Keratinocyte (primary cell): ENCODE measurements around the gene ELOF1. TPM values are rescaled to one million over a fixed set of nuclear protein-coding genes. Genes with fewer than 3 reads are reported as not detected.

Source experiments
- DNase-seq: peaks from one replicate; pipeline ENCODE4 v3.0.0-alpha.2; 2011; ENCODE audit warnings: low read depth, missing footprints, low spot score
- FAIRE-seq: peaks from 2 replicates; lab custom pipeline; 2011; peaks lifted over from hg19 to GRCh38; lab: Jason Lieb, UNC
- H2AFZ ChIP-seq: 2 replicates; pipeline ENCODE4 v1.6.0; 2012; ENCODE audit warnings: low read length, control low read depth, inconsistent platforms; ENCODE audit not compliant: control insufficient read depth
- H3K27ac ChIP-seq: 2 replicates; pipeline ENCODE4 v1.5.1; 2011; ENCODE audit warnings: low read length; ENCODE audit not compliant: control insufficient read depth, insufficient read depth
- H3K27me3 ChIP-seq: 3 replicates; pipeline ENCODE4 v1.6.0; 2011; ENCODE audit warnings: low read length; ENCODE audit not compliant: control insufficient read depth, insufficient read depth; ENCODE audit errors: extremely low read depth
- H3K36me3 ChIP-seq, 2 experiments: 2 replicates in 1 of 2; 3 replicates in 1 of 2; pipeline ENCODE4 v1.5.1; 2011; ENCODE audit warnings: low read length in 2 of 2, mild to moderate bottlenecking in 1 of 2; ENCODE audit not compliant: control insufficient read depth in 2 of 2, insufficient read depth in 2 of 2; ENCODE audit errors: extremely low read depth in 1 of 2
- H3K4me1 ChIP-seq: 3 replicates; pipeline ENCODE4 v1.5.1; 2011; ENCODE audit warnings: low read length; ENCODE audit not compliant: control insufficient read depth, insufficient read depth; ENCODE audit errors: extremely low read depth
- H3K4me2 ChIP-seq: 3 replicates; pipeline ENCODE4 v1.6.0; 2011; ENCODE audit warnings: low read depth, low read length; ENCODE audit not compliant: control insufficient read depth, insufficient read depth; ENCODE audit errors: extremely low read depth
- H3K4me3 ChIP-seq, 3 experiments: fragments of 200-600 bp in 1 of 3; sonication (generic) in 1 of 3; 2 replicates in 2 of 3; 3 replicates in 1 of 3; pipeline ENCODE4 v1.5.1; 2011 to 2016; ENCODE audit warnings: low read length in 3 of 3, mild to moderate bottlenecking in 3 of 3, control low read depth in 2 of 3, inconsistent platforms in 1 of 3, low read depth in 1 of 3, mixed read lengths in 1 of 3, mixed run types in 1 of 3, moderate library complexity in 1 of 3; ENCODE audit not compliant: control insufficient read depth in 2 of 3, insufficient read depth in 2 of 3; ENCODE audit errors: extremely low read depth in 1 of 3
- H3K79me2 ChIP-seq: 2 replicates; pipeline ENCODE4 v1.6.0; 2012; ENCODE audit warnings: low read length; ENCODE audit not compliant: control insufficient read depth, insufficient read depth
- H3K9ac ChIP-seq: 3 replicates; pipeline ENCODE4 v1.6.0; 2011; ENCODE audit warnings: low read length; ENCODE audit not compliant: control insufficient read depth, insufficient read depth; ENCODE audit errors: extremely low read depth
- H3K9me1 ChIP-seq: 3 replicates; pipeline ENCODE4 v1.6.0; 2011; ENCODE audit warnings: low read length; ENCODE audit not compliant: control insufficient read depth, insufficient read depth; ENCODE audit errors: extremely low read depth
- H3K9me3 ChIP-seq: 2 replicates; pipeline ENCODE4 v1.5.1; 2012; ENCODE audit warnings: low read depth, low read length; ENCODE audit not compliant: control insufficient read depth
- H4K20me1 ChIP-seq: 3 replicates; pipeline ENCODE4 v1.6.0; 2011; ENCODE audit warnings: low read length; ENCODE audit not compliant: control insufficient read depth, insufficient read depth; ENCODE audit errors: extremely low read depth
- CTCF ChIP-seq, 3 experiments: IDR thresholded peaks in 1 of 3; conservative IDR thresholded peaks in 1 of 3; optimal IDR thresholded peaks in 1 of 3; 2 replicates in 2 of 3; 3 replicates in 1 of 3; pipeline versions ENCODE3 to v1.5.1; 2011; ENCODE audit warnings: low read length in 3 of 3, mild to moderate bottlenecking in 3 of 3, moderate library complexity in 2 of 3, control low read depth in 1 of 3, inconsistent platforms in 1 of 3; ENCODE audit not compliant: insufficient read depth in 2 of 3; ENCODE audit errors: extremely low read depth in 1 of 3
- EZH2 ChIP-seq: IDR thresholded peaks from one replicate; pipeline ENCODE4 v1.6.1; 2012; ENCODE audit warnings: inconsistent platforms, mild to moderate bottlenecking, low read length, moderate library complexity
- dilution Hi-C: fragments of 300-500 bp; cut with MboI; formaldehyde crosslinking; loops from one replicate; pipeline ENCODE4 v1.7.0; 2020; ENCODE audit warnings: low sequenced_read_pairs; ENCODE audit not compliant: extremely low pct_ligation_motif_present
- polyA plus RNA-seq, 5 experiments: library from polyadenylated mRNA; depleted of rRNA in 3 of 5; stranded (reverse) in 3 of 5; stranded (forward) in 1 of 5; unstranded in 1 of 5; fragments of >200 nt; gene quantifications; 1 replicate in 1 of 5; 2 replicates in 3 of 5; 3 replicates in 1 of 5; pipeline versions ENCODE4 v1.2.1 to v1.2.3, GENCODE V29; 2011 to 2012; ENCODE audit warnings: missing spikeins in 2 of 5, low read depth in 1 of 5, low replicate concordance in 1 of 5

Gene ELOF1
- polyA plus RNA-seq, 1 donor (not counting 4 experiments of a cell fraction or from before 2014, with no cell fraction given), result 45.3 TPM

GRCh38 chr19:11513946-11514345, 45.1 kb downstream of the ELOF1 start:
- H4K20me1 ChIP-seq, result no peaks in the 10 kb centered on the region
- H3K27ac ChIP-seq, result no peak overlapping the region
- TF ChIP-seq CTCF (optimal IDR thresholded peaks at IDR 0.05 in 1 of 3, IDR thresholded peaks at IDR 0.05 in 1 of 3, conservative IDR thresholded peaks at IDR 0.05 in 1 of 3; ENCODE audit: extremely low read depth in 1 of 3, insufficient read depth in 2 of 3, low read length in 3 of 3) (no peak), EZH2 (no peak)
- no peaks in the 10 kb centered on the region for H3K79me2 ChIP-seq
- no peaks in the 10 kb centered on the region for H3K27me3 ChIP-seq
- H3K4me2 ChIP-seq, result no peak overlapping the region
- no peak overlapping the region for H2AFZ ChIP-seq
- dilution Hi-C loops, result no loop called here
- peaks cover 0 to 9% of the 10 kb centered on the region in 2 experiments for H3K36me3 ChIP-seq
- H3K9me1 ChIP-seq, result no peaks in the 10 kb centered on the region
- no peak for FAIRE-seq
- no peaks in the 10 kb centered on the region for H3K4me1 ChIP-seq
- DNase-seq, result no peak
- no peak overlapping the region for H3K9ac ChIP-seq
- no peaks in the 10 kb centered on the region for H3K9me3 ChIP-seq
- no peak overlapping the region for H3K4me3 ChIP-seq

- Histone ChIP-seq H3K9me1 (no peaks in the 10 kb centered on the region), H3K27ac (no peak overlapping the region), H3K36me3 (peaks cover 0 to 7% of the 10 kb centered on the region in 2 experiments), H2AFZ (no peak overlapping the region), H3K4me2 (no peak overlapping the region), H3K4me1 (peaks cover 5% of the 10 kb centered on the region), H3K27me3 (no peaks in the 10 kb centered on the region), H3K4me3 (no peak overlapping the region), H4K20me1 (no peaks in the 10 kb centered on the region), H3K9me3 (no peaks in the 10 kb centered on the region), H3K9ac (no peak overlapping the region), H3K79me2 (no peaks in the 10 kb centered on the region)
- DNase-seq, result no peak
- no peak for FAIRE-seq
- no peak for TF ChIP-seq CTCF (optimal IDR thresholded peaks at IDR 0.05 in 1 of 3, IDR thresholded peaks at IDR 0.05 in 1 of 3, conservative IDR thresholded peaks at IDR 0.05 in 1 of 3; ENCODE audit: extremely low read depth in 1 of 3, insufficient read depth in 2 of 3, low read length in 3 of 3)
- no peak for TF ChIP-seq EZH2
- dilution Hi-C loops, result no loop called here
These were observed 48.6 kb downstream of the ELOF1 start for GRCh38 chr19:11510444-11510843.
